K562 (cell line): ENCODE data around the gene LPCAT3. TPM values are rescaled to one million over a fixed set of nuclear protein-coding genes. Genes with fewer than 3 reads are reported as not detected.

Source experiments
- ATAC-seq: fragments of 200-7000 bp; cut with Tn5 transposase; 3 replicates; pipeline ENCODE4 v1.9.1; 2020; ENCODE audit warnings: moderate library complexity
- BruUV-seq: library from RNA; stranded (reverse); fragments of 400-500 nt; replicated peaks from 2 replicates; lab custom pipeline; 2021; lab: Mats Ljungman, UMichigan
- CTCF ChIA-PET: fragments of 300-600 bp; formaldehyde crosslinking; extraction: SDS; loops from one replicate; lab custom pipeline; 2021; ENCODE audit warnings: low intra/inter-chr PET ratio; lab: Yijun Ruan, JAX
- POLR2A ChIA-PET: fragments of 300-600, 350-650 bp; sonication (Branson Sonifier 250); formaldehyde crosslinking; extraction: SDS; loops from one replicate; lab custom pipeline; 2021; ENCODE audit warnings: antibody characterized with exemption, inconsistent platforms; lab: Yijun Ruan, JAX
- DNase-seq, 4 experiments: peaks; one replicate each; pipeline versions ENCODE4 v3.0.0 to v3.0.0-alpha.2; 2011 to 2018; ENCODE audit warnings: low spot score in 3 of 4, mixed read lengths in 3 of 4; ENCODE audit errors: extremely low read depth in 1 of 4
- FAIRE-seq: peaks from 2 replicates; lab custom pipeline; 2011; peaks lifted over from hg19 to GRCh38; lab: Jason Lieb, UNC
- H2AFZ ChIP-seq: 2 replicates; pipeline ENCODE4 v1.6.0; 2011; ENCODE audit warnings: low read depth, low read length, control low read depth, inconsistent platforms
- H3K27ac ChIP-seq: fragments of 200-600 bp; 3 replicates; pipeline ENCODE4 v1.8.0; 2011; ENCODE audit warnings: low read depth, mild to moderate bottlenecking, control low read depth, inconsistent platforms, low read length, moderate library complexity, mixed read lengths; ENCODE audit errors: extremely low read depth
- H3K27me3 ChIP-seq, 2 experiments: fragments of 300-600 bp in 1 of 2; 2 replicates in 1 of 2; 3 replicates in 1 of 2; pipeline versions ENCODE4 v1.6.0 to v1.8.0; 2011; ENCODE audit warnings: inconsistent platforms in 2 of 2, low read length in 2 of 2, mild to moderate bottlenecking in 1 of 2, mixed read lengths in 1 of 2, moderate library complexity in 1 of 2; ENCODE audit not compliant: control insufficient read depth in 2 of 2, insufficient read depth in 2 of 2
- H3K36me3 ChIP-seq: fragments of 300-600 bp; 3 replicates; pipeline ENCODE4 v1.8.0; 2011; ENCODE audit warnings: mild to moderate bottlenecking, low read length, inconsistent platforms; ENCODE audit not compliant: control insufficient read depth, insufficient read depth
- H3K4me1 ChIP-seq, 2 experiments: fragments of 200-600 bp in 1 of 2; replicated peaks in 1 of 2; 2 replicates in 1 of 2; 3 replicates in 1 of 2; pipeline versions ENCODE4 v1.5.1 to v1.8.0; 2011; ENCODE audit warnings: inconsistent platforms in 2 of 2, low read length in 2 of 2, mild to moderate bottlenecking in 1 of 2, mixed read lengths in 1 of 2, moderate library complexity in 1 of 2; ENCODE audit not compliant: control insufficient read depth in 2 of 2, insufficient read depth in 2 of 2
- H3K4me2 ChIP-seq: 2 replicates; pipeline ENCODE4 v1.6.1; 2011; ENCODE audit warnings: low read length, control low read depth, inconsistent platforms, mixed read lengths; ENCODE audit not compliant: insufficient read depth
- H3K4me3 ChIP-seq: fragments of 200-600 bp; sonication (generic), shearing (Covaris generic); 2 replicates; pipeline ENCODE4 v1.5.1; 2016; ENCODE audit warnings: control low read depth, inconsistent platforms
- H3K79me2 ChIP-seq: fragments of 200-600 bp; 3 replicates; pipeline ENCODE4 v1.8.0; 2011; ENCODE audit warnings: low read length, inconsistent platforms; ENCODE audit not compliant: control insufficient read depth, insufficient read depth
- H3K9ac ChIP-seq, 2 experiments: 2 replicates each; pipeline versions ENCODE4 v1.6.0 to v1.6.1; 2011; ENCODE audit warnings: low read depth in 2 of 2, low read length in 2 of 2, control low read depth in 1 of 2, inconsistent platforms in 1 of 2, mild to moderate bottlenecking in 1 of 2, mixed read lengths in 1 of 2; ENCODE audit not compliant: insufficient read depth in 1 of 2
- H3K9me1 ChIP-seq: one replicate; pipeline ENCODE4 v1.6.0; 2011; ENCODE audit warnings: inconsistent platforms, mild to moderate bottlenecking, low read length, moderate library complexity; ENCODE audit not compliant: control insufficient read depth, insufficient read depth
- H3K9me3 ChIP-seq: replicated peaks from 2 replicates; pipeline ENCODE4 v1.5.1; 2011; ENCODE audit warnings: low read depth, low read length, inconsistent platforms; ENCODE audit not compliant: control insufficient read depth, insufficient read depth
- H4K20me1 ChIP-seq: replicated peaks from 2 replicates; pipeline ENCODE4 v1.6.1; 2011; ENCODE audit warnings: low read length, inconsistent platforms, mixed read lengths; ENCODE audit not compliant: control insufficient read depth, insufficient read depth
- CHD1 ChIP-seq: fragments of 200-600 bp; sonication (generic); IDR thresholded peaks from one replicate; pipeline ENCODE4 v1.6.1; 2012; ENCODE audit warnings: mild to moderate bottlenecking, moderate library complexity, low read length, inconsistent platforms
- EP400 ChIP-seq: fragments of 450-650 bp; IDR thresholded peaks from 2 replicates; pipeline ENCODE4 v1.6.1; 2017; ENCODE audit warnings: antibody characterized with exemption, mild to moderate bottlenecking, moderate library complexity
- ETV6 ChIP-seq, 3 experiments: fragments of 150-350 bp in 1 of 3; sonication (generic) in 1 of 3; formaldehyde crosslinking in 1 of 3; IDR thresholded peaks; 2 replicates each; pipeline versions ENCODE4 v1.6.1 to v1.8.0; 2014 to 2022; ENCODE audit warnings: borderline replicate concordance in 2 of 3, low read depth in 2 of 3, antibody characterized with exemption in 1 of 3, low read length in 1 of 3, mild to moderate bottlenecking in 1 of 3, missing genetic modification reagents in 1 of 3
- GTF2E2 ChIP-seq: fragments of 200-800 bp; sonication (Bioruptor generic); IDR thresholded peaks from 2 replicates; pipeline ENCODE4 v1.6.1; 2016; ENCODE audit warnings: missing genetic modification characterization, missing compliant biosample characterization
- MAFG ChIP-seq: fragments of 450-650 bp; conservative IDR thresholded peaks from 2 replicates; pipeline ENCODE4 v1.6.1; 2016; ENCODE audit warnings: missing genetic modification characterization, missing compliant biosample characterization
- MBD2 ChIP-seq: sonication (generic); IDR thresholded peaks from 2 replicates; pipeline ENCODE4 v1.6.1; 2016; ENCODE audit warnings: low read depth, borderline replicate concordance
- MTA3 ChIP-seq: fragments of 450-650 bp; formaldehyde crosslinking; IDR thresholded peaks from 2 replicates; pipeline ENCODE4 v1.6.1; 2017; ENCODE audit warnings: mild to moderate bottlenecking, borderline replicate concordance
- NEUROD1 ChIP-seq: fragments of 150-350 bp; IDR thresholded peaks from 2 replicates; pipeline ENCODE4 v1.6.1; 2014; ENCODE audit warnings: borderline replicate concordance, low read length, low read depth; ENCODE audit not compliant: partially characterized antibody
- NFIX ChIP-seq: fragments of 250-450 bp; sonication (Bioruptor Pico); IDR thresholded peaks from 2 replicates; pipeline ENCODE4 v1.4.0; 2020; ENCODE audit warnings: low read depth, mild to moderate bottlenecking, moderate library complexity
- PCBP1 ChIP-seq: fragments of 200-400 bp; formaldehyde crosslinking; IDR thresholded peaks from 2 replicates; pipeline ENCODE4 v1.6.1; 2018; ENCODE audit warnings: mild to moderate bottlenecking, low read depth, low read length; ENCODE audit not compliant: poor library complexity, severe bottlenecking
- SREBF2 ChIP-seq: sonication (generic); formaldehyde crosslinking; IDR thresholded peaks from 2 replicates; pipeline ENCODE4 v1.4.0; 2020; ENCODE audit warnings: mild to moderate bottlenecking, missing genetic modification reagents
- ZNF174 ChIP-seq: fragments of 250-450 bp; sonication (Bioruptor Pico); IDR thresholded peaks from 2 replicates; pipeline ENCODE4 v1.4.0; 2020; ENCODE audit warnings: mild to moderate bottlenecking
- ZNF695 ChIP-seq: fragments of 450-650 bp; formaldehyde crosslinking; IDR thresholded peaks from 2 replicates; pipeline ENCODE4 v1.4.0; 2020; ENCODE audit warnings: mild to moderate bottlenecking, moderate library complexity
- WGBS: fragments of 100-300 bp; shearing (Covaris generic); methylation state at CpG from one replicate; pipeline ENCODE4 v1.1.6; 2016; ENCODE audit warnings: low coverage, mixed read lengths; ENCODE audit not compliant: insufficient coverage; ENCODE audit errors: missing lambda C conversion rate; 5-methylcytosine and 5-hydroxymethylcytosine counted together
- in situ Hi-C: fragments of 300-500 bp; cut with MboI; formaldehyde crosslinking; loops from 4 replicates; pipeline ENCODE4 v1.15.0; 2018; ENCODE audit warnings: inconsistent platforms, mixed read lengths
- intact Hi-C: fragments of 100-400 bp; cut with micrococcal nuclease; formaldehyde crosslinking; loops from 2 replicates; pipeline ENCODE4 v1.14.2; 2022
- polyA plus RNA-seq, 8 experiments: library from polyadenylated mRNA; depleted of rRNA in 4 of 8; stranded (reverse) in 5 of 8; unstranded in 3 of 8; fragments of >200 nt; fragmentation: Nextera tagmentation in 2 of 8; fragmentation: Illumina TruSeq in 1 of 8; extraction: Ambion mirVana in 2 of 8; extraction: Trizol in 1 of 8; gene quantifications; 2 replicates each; pipeline versions ENCODE4 v1.2.1 to v1.2.3, GENCODE V29; 2011 to 2014; ENCODE audit warnings: inconsistent platforms in 1 of 8, missing spikeins in 1 of 8
- total RNA-seq, 7 experiments: library from RNA; depleted of rRNA in 6 of 7; stranded (reverse); fragments of >200 nt in 6 of 7; fragmentation: Illumina TruSeq in 2 of 7; extraction: Trizol in 2 of 7; gene quantifications; 2 replicates each; pipeline versions ENCODE4 v1.2.1 to v1.2.3, GENCODE V29; 2011 to 2021; ENCODE audit warnings: low replicate concordance in 1 of 7
- TF ChIP-seq, protein P1 (sequence below): sonication (generic); formaldehyde crosslinking; IDR thresholded peaks from 2 replicates; pipeline ENCODE4 v1.5.0; 2020; ENCODE audit warnings: missing genetic modification reagents
- TF ChIP-seq, protein P2 (sequence below), 2 experiments: IDR thresholded peaks; 2 replicates each; pipeline ENCODE4 v1.6.1; 2012; ENCODE audit warnings: improper control_type of control experiment in 2 of 2, low read depth in 2 of 2, low read length in 2 of 2, borderline replicate concordance in 1 of 2
- TF ChIP-seq, protein P3 (sequence below): fragments of 450-650 bp; formaldehyde crosslinking; IDR thresholded peaks from 2 replicates; pipeline ENCODE4 v1.4.0; 2020; ENCODE audit warnings: mild to moderate bottlenecking, moderate library complexity

LPCAT3 gene
- total and polyA plus RNA-seq, 9 of the 15 experiments (the other 6 are each of a cell fraction or from before 2014, with no cell fraction given): 4.9 to 52.5 (median 25.3) TPM

DNA sequence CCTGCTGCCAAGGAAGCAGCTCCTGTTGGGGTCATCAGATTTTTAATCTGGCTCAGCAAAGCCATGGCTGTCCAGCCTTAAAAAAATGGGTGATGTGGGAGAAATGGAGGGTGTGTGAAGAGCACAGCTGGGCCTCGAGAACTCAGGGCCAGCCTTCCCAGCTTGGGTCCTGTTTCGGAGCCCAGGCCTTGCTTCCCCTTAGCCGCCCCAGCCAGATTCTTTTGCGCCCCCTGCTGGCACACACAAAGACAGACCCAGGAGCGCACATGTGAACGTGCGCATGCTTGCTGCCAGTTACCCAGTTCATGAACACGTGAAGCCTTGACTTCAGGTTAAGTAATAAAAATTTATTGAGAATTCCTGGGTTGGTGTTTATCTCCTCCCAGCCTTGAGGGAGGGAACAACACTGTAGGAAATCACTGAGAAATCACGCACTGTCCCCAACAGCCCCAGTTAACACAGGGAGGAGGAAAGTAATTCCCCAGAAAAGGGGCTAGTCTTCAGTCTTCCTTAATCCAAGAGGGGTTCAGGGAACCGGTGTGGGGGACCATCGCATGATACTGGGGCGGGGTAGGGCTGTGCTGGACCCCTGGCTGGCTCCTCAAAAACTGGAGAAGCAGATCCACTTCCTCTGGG, 53.1 kb downstream of the LPCAT3 start:
- intact Hi-C loops: loop anchor here (1.0 to 10.0 kb wide), 2 partner anchors 21 to 220 kb away; partner anchors contain the start of genes C12orf57 and PEX5
- Histone ChIP-seq H3K4me3 (no peak overlapping the region), H3K36me3 (peaks cover 49% of the 10 kb centered on the region), H3K4me1 (peaks cover 57 to 72% of the 10 kb centered on the region in 2 experiments), H3K27ac (peak overlapping the region; percentile 83), H4K20me1 (no peaks in the 10 kb centered on the region), H3K9me1 (no peaks in the 10 kb centered on the region), H3K9me3 (no peaks in the 10 kb centered on the region), H2AFZ (no peak overlapping the region), H3K27me3 (no peaks in the 10 kb centered on the region), H3K4me2 (peak overlapping the region; percentile 56; the same call in 1 of the 2 replicates), H3K9ac (peak overlapping the region; percentile 58 to 85), H3K79me2 (peaks cover 43% of the 10 kb centered on the region)
- ChIA-PET CTCF (interaction anchor here (0.7 to 2.1 kb wide), 7 partner anchors 19 to 97 kb away, joined by 3 to 12 read pairs (median 3); partner anchors contain the start of genes C12orf57 and LPCAT3), POLR2A (interaction anchor here (0.8 to 2.0 kb wide), 14 partner anchors 9 to 175 kb away, joined by 3 to 24 read pairs (median 4); partner anchors contain the start of genes C12orf57, RNU7-1 and TPI1)
- no TSS peak for BruUV-seq
- FAIRE-seq: peak; percentile 84
- ATAC-seq: peak; percentile 76
- DNase-seq: peak; percentile 52 to 91 (median 67)
- in situ Hi-C loops: no loop called here
- 3% methylated on average over 10 of the region's 12 CpGs for WGBS
- no peak for TF ChIP-seq ZNF174
- no peak for TF ChIP-seq MTA3
- TF ChIP-seq NFIX (CRISPR knock-in tag): no peak
- no peak for TF ChIP-seq MAFG (tag)
- no peak for TF ChIP-seq SREBF2 (CRISPR knock-in tag)
- TF ChIP-seq, protein P1, sequence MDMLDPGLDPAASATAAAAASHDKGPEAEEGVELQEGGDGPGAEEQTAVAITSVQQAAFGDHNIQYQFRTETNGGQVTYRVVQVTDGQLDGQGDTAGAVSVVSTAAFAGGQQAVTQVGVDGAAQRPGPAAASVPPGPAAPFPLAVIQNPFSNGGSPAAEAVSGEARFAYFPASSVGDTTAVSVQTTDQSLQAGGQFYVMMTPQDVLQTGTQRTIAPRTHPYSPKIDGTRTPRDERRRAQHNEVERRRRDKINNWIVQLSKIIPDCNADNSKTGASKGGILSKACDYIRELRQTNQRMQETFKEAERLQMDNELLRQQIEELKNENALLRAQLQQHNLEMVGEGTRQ (CRISPR knock-in tag): peak; percentile 33; the same call in 1 of the 2 replicates
- TF ChIP-seq GTF2E2 (tag): no peak
- no peak for TF ChIP-seq PCBP1
- TF ChIP-seq, protein P2, sequence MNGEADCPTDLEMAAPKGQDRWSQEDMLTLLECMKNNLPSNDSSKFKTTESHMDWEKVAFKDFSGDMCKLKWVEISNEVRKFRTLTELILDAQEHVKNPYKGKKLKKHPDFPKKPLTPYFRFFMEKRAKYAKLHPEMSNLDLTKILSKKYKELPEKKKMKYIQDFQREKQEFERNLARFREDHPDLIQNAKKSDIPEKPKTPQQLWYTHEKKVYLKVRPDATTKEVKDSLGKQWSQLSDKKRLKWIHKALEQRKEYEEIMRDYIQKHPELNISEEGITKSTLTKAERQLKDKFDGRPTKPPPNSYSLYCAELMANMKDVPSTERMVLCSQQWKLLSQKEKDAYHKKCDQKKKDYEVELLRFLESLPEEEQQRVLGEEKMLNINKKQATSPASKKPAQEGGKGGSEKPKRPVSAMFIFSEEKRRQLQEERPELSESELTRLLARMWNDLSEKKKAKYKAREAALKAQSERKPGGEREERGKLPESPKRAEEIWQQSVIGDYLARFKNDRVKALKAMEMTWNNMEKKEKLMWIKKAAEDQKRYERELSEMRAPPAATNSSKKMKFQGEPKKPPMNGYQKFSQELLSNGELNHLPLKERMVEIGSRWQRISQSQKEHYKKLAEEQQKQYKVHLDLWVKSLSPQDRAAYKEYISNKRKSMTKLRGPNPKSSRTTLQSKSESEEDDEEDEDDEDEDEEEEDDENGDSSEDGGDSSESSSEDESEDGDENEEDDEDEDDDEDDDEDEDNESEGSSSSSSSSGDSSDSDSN (IDR thresholded peaks at IDR 0.05; ENCODE audit: borderline replicate concordance in 1 of 2, low read depth in 2 of 2, low read length in 2 of 2): 0 out of 4 replicates have a peak, but pooled peaks of 1 of the 2 experiments have one; percentile 43
- TF ChIP-seq NEUROD1: peak; percentile 48
- no peak for TF ChIP-seq MBD2
- TF ChIP-seq, protein P3, sequence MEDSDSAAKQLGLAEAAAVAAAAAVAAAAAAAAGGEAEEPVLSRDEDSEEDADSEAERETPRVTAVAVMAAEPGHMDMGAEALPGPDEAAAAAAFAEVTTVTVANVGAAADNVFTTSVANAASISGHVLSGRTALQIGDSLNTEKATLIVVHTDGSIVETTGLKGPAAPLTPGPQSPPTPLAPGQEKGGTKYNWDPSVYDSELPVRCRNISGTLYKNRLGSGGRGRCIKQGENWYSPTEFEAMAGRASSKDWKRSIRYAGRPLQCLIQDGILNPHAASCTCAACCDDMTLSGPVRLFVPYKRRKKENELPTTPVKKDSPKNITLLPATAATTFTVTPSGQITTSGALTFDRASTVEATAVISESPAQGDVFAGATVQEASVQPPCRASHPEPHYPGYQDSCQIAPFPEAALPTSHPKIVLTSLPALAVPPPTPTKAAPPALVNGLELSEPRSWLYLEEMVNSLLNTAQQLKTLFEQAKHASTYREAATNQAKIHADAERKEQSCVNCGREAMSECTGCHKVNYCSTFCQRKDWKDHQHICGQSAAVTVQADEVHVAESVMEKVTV (CRISPR knock-in tag): peak; percentile 46
- no peak for TF ChIP-seq CHD1
- no peak for TF ChIP-seq ETV6 (IDR thresholded peaks at IDR 0.05; ENCODE audit: borderline replicate concordance in 1 of 2, low read depth in 2 of 2, low read length in 1 of 2)
- no peak for TF ChIP-seq ETV6 (CRISPR knock-in tag; IDR thresholded peaks at IDR 0.05; ENCODE audit: borderline replicate concordance)
- no peak for TF ChIP-seq ZNF695 (CRISPR knock-in tag)
- peak; percentile 79 for TF ChIP-seq EP400
